Chondrocyte (in vitro differentiated cells): Measurements from ENCODE around the gene ACER3. TPM values are rescaled to one million over a fixed set of nuclear protein-coding genes. Genes with fewer than 3 reads are reported as not detected.
"Not testable (repeated sequence)": the region's sequence is repeated elsewhere in the genome, so short reads cannot be mapped to it uniquely, and the experiment has no call there.

Experiments used
- DNase-seq: peaks from one replicate; pipeline ENCODE4 v3.0.0; 2021; ENCODE audit warnings: mixed read lengths, low spot score
- H3K27ac Mint-ChIP-seq: one replicate; pipeline ENCODE4 v1.8.0; 2021; ENCODE audit warnings: mild to moderate bottlenecking, moderate library complexity, mixed read lengths; ENCODE audit not compliant: unreplicated experiment
- H3K27me3 Mint-ChIP-seq: 2 replicates; pipeline ENCODE4 v1.8.0; 2021; ENCODE audit warnings: low read depth, mixed read lengths
- H3K36me3 Mint-ChIP-seq: 2 replicates; pipeline ENCODE4 v1.8.0; 2021; ENCODE audit warnings: low read depth, mixed read lengths
- H3K4me1 Mint-ChIP-seq: 2 replicates; pipeline ENCODE4 v1.8.0; 2021; ENCODE audit warnings: low read depth, mild to moderate bottlenecking, mixed read lengths
- H3K4me3 Mint-ChIP-seq: one replicate; pipeline ENCODE4 v1.8.0; 2021; ENCODE audit warnings: mild to moderate bottlenecking, moderate library complexity, mixed read lengths; ENCODE audit not compliant: unreplicated experiment
- H3K9me3 Mint-ChIP-seq: 2 replicates; pipeline ENCODE4 v1.8.0; 2021; ENCODE audit warnings: low read depth, mixed read lengths
- total RNA-seq: library from RNA; stranded (reverse); gene quantifications from 3 replicates; pipeline ENCODE4 v1.2.1, GENCODE V29; 2021
- TF ChIP-seq, protein P1 (sequence below): fragments of 200-600 bp; sonication (generic); IDR thresholded peaks from 2 replicates; pipeline ENCODE4 v1.5.0; 2021; ENCODE audit warnings: antibody characterized with exemption, mild to moderate bottlenecking, moderate library complexity

Gene ACER3
- total RNA-seq, 1 donor from 2014 or later = 17.9 TPM

DNA sequence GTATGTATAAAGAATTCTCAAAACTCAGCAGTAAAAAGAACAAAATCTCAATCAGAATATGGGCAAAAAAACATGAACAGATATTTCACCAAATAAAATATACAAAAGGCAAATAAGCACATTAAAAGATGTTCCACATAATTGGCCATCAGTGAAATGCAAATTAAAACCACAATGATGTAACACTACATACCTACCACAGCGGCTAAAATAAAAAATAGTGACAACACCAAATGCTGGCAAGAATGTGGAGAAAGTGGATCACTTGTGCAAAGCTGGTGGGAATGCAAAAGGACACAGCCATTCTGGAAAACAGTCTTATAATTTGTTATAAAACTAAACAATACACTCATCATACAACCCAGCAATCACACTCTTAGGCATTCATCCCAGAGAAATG, 38.3 kb upstream of the ACER3 start:
- no peaks in the 10 kb centered on the region for H3K9me3 Mint-ChIP-seq
- H3K36me3 Mint-ChIP-seq = no peaks in the 10 kb centered on the region
- TF ChIP-seq, protein P1, sequence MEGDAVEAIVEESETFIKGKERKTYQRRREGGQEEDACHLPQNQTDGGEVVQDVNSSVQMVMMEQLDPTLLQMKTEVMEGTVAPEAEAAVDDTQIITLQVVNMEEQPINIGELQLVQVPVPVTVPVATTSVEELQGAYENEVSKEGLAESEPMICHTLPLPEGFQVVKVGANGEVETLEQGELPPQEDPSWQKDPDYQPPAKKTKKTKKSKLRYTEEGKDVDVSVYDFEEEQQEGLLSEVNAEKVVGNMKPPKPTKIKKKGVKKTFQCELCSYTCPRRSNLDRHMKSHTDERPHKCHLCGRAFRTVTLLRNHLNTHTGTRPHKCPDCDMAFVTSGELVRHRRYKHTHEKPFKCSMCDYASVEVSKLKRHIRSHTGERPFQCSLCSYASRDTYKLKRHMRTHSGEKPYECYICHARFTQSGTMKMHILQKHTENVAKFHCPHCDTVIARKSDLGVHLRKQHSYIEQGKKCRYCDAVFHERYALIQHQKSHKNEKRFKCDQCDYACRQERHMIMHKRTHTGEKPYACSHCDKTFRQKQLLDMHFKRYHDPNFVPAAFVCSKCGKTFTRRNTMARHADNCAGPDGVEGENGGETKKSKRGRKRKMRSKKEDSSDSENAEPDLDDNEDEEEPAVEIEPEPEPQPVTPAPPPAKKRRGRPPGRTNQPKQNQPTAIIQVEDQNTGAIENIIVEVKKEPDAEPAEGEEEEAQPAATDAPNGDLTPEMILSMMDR = no peak
- no peak for DNase-seq
- no peaks in the 10 kb centered on the region for H3K27me3 Mint-ChIP-seq
- H3K4me1 Mint-ChIP-seq = peaks cover 11% of the 10 kb centered on the region
- H3K27ac Mint-ChIP-seq = no peak overlapping the region
- no peak overlapping the region for H3K4me3 Mint-ChIP-seq

DNA sequence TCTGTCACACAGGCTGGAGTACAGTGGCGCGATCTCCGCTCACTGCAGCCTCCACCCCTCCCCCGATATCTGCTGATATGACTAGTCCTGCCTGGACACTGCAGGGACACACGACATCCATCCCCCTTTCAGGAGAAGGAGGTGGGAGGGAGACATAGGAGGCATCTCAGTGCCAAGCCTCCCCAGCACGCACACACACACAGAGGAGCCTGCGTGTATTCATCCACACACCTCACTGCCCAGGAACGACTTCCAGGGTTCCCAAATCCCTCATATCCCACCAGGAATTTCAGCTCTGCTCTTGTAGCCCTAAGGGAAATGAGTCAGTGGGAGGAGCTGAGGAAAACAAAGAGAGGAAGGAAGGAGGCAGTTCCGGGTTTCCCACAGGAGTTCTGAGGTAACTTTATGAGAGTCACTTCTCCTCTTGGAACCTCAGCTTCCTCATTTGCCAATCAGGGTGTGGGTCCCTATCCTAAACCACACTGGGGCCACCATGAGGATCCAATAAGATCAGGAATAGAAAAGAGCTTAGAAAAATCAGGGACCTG, 37.2 kb upstream of the ACER3 start:
- H3K4me3 Mint-ChIP-seq = peak overlapping the region; percentile 49

DNA sequence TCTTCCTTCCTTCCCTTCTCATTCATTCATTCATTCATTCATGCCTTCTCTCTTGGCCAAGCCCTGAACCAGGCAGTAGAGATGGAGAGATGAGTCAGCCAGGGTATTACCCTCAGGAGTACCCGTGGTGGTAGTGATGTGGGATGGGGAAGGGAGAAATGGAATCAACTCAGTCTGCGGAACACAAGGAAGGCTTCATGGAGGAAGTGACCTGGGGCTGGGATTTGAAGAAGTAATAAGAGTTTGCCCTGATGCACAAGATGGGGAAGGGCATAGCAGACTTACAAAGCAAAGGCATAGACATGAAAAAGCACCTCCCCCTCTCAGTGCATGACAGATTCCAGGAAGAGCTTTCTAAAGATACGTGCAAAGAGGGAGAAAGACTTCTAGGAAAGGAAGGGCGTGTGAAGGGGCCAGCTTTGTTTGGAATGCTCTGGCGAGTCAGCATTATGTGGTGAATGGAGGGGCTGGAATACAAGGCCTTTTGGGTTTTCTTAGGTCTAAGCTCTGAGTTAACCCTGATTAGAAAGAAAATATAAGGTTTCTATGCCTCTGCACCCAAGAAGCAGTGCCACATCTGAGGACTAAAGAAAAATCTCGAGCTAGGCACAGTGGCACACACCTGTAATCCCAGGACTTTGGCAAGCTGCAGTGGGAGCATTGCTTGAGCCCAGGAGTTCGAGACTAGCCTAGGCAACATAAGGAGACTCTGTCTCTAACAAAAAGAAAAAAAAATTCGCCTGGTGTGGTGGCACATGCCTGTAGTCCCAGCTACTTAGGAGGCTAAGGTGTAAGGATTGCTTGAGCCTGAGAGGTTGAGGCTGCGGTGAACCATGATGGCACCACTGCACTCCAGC, 36.4 kb upstream of the ACER3 start:
- peaks cover 11% of the 10 kb centered on the region for H3K4me1 Mint-ChIP-seq
- TF ChIP-seq, protein P1 = no peak
- no peaks in the 10 kb centered on the region for H3K36me3 Mint-ChIP-seq
- no peaks in the 10 kb centered on the region for H3K27me3 Mint-ChIP-seq
- H3K9me3 Mint-ChIP-seq = no peaks in the 10 kb centered on the region
- DNase-seq = no peak
- no peak overlapping the region for H3K4me3 Mint-ChIP-seq
- H3K27ac Mint-ChIP-seq = no peak overlapping the region

More for the DNA sequence above, 37.2 kb upstream of the ACER3 start:
- H3K4me1 Mint-ChIP-seq = peaks cover 11% of the 10 kb centered on the region
- H3K27me3 Mint-ChIP-seq = no peaks in the 10 kb centered on the region
- H3K36me3 Mint-ChIP-seq = no peaks in the 10 kb centered on the region
- H3K9me3 Mint-ChIP-seq = no peaks in the 10 kb centered on the region
- TF ChIP-seq, protein P1 = no peak
- H3K27ac Mint-ChIP-seq = no peak overlapping the region
- DNase-seq = no peak

DNA sequence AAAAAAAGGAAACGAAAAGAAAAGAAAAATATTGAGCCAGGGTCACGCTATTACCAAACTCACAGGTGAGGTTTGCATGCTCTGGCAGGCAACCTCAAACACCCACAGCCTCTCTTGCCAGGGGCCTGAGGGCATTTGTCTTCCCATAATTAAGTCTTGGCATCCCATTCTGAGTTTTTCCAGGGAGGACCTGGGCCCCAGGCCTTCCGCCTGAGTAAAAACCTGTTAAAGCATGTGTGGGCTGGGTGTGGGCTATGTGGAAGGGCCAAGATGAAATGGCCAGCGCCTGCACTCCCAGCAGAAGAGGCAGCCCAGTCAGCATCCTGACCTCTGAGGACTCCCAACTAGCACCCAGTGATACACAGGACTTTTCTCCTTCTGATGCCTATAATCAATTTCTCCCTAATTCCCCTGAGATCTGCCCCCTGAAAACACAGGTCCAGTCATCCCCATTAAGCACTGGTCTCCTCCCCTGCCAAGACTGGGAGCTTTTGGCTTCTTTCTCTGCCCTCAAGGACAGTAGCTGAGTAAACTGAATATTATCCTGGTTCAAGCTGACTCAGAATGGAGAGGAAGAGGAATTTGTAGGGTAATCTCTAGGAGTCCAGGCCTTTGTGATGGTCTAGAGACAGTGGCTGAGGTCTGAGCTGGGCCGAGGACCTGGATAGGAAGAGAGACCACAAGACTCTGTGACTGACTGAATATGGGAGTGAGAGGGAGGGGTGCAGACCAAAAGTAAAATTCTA, 35.6 kb upstream of the ACER3 start:
- no peaks in the 10 kb centered on the region for H3K27me3 Mint-ChIP-seq
- no peaks in the 10 kb centered on the region for H3K9me3 Mint-ChIP-seq
- H3K36me3 Mint-ChIP-seq = no peaks in the 10 kb centered on the region
- peaks cover 11% of the 10 kb centered on the region for H3K4me1 Mint-ChIP-seq
- H3K4me3 Mint-ChIP-seq = no peak overlapping the region
- no peak for DNase-seq
- TF ChIP-seq, protein P1 = no peak
- no peak overlapping the region for H3K27ac Mint-ChIP-seq

DNA sequence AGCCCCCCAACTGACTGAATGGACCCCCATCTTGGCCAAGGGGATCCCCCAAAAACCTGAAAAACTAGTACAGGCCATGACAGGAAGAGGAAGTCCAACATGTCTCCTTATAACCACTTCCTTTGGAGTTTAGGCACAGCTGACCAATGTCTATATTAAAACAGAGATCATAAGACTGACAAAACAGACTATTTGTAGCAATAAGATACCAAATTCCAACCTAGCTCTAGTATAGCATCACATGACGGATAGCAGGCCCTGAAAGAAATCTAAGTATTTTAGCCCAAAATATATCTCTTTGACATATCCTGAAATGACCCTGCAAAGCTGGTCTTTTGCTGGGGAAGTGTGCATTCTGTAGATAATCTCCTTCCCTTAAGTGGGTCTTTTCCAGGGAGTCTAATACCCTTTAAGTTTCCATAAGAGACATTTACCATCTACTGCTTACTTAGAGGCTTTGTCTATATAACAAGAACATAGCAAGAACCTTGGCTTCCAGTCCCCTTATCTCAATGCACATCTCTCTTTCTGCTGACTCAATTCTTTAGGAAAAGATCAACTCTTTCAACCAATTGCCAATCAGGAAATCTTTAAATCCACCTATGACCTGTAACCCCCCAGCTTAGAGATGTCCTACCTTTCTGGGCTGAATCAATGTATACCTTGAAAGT, 34.9 kb upstream of the ACER3 start:
- Mint-ChIP-seq H3K4me1 (peaks cover 15% of the 10 kb centered on the region), H3K9me3 (no peaks in the 10 kb centered on the region), H3K36me3 (no peaks in the 10 kb centered on the region), H3K27me3 (no peaks in the 10 kb centered on the region), H3K4me3 (no peak overlapping the region), H3K27ac (no peak overlapping the region)
- TF ChIP-seq, protein P1 = no peak
- no peak for DNase-seq

DNA sequence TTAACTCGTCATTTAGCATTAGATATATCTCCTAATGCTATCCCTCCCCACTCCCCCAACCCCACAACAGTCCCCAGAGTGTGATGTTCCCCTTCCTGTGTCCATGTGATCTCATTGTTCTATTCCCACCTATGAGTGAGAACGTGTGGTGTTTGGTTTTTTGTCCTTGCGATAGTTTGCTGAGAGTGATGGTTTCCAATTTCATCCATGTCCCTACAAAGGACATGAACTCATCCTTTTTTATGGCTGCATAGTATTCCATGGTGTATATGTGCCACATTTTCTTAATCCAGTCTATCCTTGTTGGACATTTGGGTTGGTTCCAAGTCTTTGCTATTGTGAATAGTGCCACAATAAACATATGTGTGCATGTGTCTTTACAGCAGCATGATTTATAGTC, 34.2 kb upstream of the ACER3 start:
- not testable (repeated sequence) for H3K36me3 Mint-ChIP-seq, H3K27ac Mint-ChIP-seq, H3K27me3 Mint-ChIP-seq, H3K4me3 Mint-ChIP-seq, H3K9me3 Mint-ChIP-seq, DNase-seq
- peaks cover 15% of the 10 kb centered on the region for H3K4me1 Mint-ChIP-seq

DNA sequence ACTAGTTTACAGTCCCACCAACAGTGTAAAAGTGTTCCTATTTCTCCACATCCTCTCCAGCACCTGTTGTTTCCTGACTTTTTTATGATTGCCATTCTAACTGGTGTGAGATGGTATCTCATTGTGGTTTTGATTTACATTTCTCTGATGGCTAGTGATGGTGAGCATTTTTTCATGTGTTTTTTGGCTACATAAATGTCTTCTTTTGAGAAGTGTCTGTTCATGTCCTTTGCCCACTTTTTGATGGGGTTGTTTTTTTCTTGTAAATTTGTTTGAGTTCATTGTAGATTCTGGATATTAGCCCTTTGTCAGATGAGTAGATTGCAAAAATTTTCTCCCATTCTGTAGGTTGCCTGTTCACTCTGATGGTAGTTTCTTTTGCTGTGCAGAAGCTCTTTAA, 33.7 kb upstream of the ACER3 start:
- not testable (repeated sequence) for H3K36me3 Mint-ChIP-seq, H3K9me3 Mint-ChIP-seq, H3K27ac Mint-ChIP-seq, H3K4me3 Mint-ChIP-seq, DNase-seq, H3K27me3 Mint-ChIP-seq
- peaks cover 15% of the 10 kb centered on the region for H3K4me1 Mint-ChIP-seq
